Choroid plexus epithelial cell (primary cell): ENCODE results near the gene AUTS2.

ENCODE experiments used
- DNase-seq: peaks from one replicate; pipeline ENCODE4 v3.0.0-alpha.2; 2010; ENCODE audit warnings: low read depth
- H3K4me3 ChIP-seq: 2 replicates; pipeline ENCODE4 v1.5.1; 2011; ENCODE audit warnings: low read depth, mild to moderate bottlenecking, control low read depth, low read length, moderate library complexity
- TF ChIP-seq, protein P1 (sequence below): conservative IDR thresholded peaks from 2 replicates; pipeline ENCODE4 v1.5.1; 2011; ENCODE audit warnings: low read depth, mild to moderate bottlenecking, control low read depth, inconsistent platforms, low read length, moderate library complexity

The AUTS2 gene

DNA sequence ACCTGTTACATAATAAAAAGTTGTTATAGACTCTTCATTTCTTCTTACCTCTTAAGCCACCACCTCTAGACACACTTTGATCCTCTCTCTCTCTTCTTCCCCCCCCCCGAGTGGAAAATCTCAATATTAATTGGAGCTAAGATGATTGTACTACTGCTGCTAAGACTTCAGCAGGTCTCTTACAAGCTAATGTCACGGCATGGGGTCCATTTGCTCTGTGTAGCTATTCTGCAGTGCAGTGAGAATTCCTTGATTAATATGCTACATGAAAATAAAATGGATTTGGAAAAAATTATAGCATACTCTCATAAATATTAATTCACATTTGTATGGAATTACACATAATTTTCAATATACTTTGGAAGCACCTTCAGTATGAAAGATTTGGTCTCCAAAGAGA, 297.2 kb downstream of the AUTS2 start:
- DNase-seq = no peak
- H3K4me3 ChIP-seq = no peak overlapping the region
- TF ChIP-seq, protein P1, sequence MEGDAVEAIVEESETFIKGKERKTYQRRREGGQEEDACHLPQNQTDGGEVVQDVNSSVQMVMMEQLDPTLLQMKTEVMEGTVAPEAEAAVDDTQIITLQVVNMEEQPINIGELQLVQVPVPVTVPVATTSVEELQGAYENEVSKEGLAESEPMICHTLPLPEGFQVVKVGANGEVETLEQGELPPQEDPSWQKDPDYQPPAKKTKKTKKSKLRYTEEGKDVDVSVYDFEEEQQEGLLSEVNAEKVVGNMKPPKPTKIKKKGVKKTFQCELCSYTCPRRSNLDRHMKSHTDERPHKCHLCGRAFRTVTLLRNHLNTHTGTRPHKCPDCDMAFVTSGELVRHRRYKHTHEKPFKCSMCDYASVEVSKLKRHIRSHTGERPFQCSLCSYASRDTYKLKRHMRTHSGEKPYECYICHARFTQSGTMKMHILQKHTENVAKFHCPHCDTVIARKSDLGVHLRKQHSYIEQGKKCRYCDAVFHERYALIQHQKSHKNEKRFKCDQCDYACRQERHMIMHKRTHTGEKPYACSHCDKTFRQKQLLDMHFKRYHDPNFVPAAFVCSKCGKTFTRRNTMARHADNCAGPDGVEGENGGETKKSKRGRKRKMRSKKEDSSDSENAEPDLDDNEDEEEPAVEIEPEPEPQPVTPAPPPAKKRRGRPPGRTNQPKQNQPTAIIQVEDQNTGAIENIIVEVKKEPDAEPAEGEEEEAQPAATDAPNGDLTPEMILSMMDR = no peak

- TF ChIP-seq, protein P1 = no peak
- DNase-seq = no peak
- H3K4me3 ChIP-seq = no peak overlapping the region
Observed at GRCh38 chr7:69896121-69896520, 297.8 kb downstream of the AUTS2 start.

GRCh38 chr7:69898189-69898588, 299.9 kb downstream of the AUTS2 start:
- H3K4me3 ChIP-seq = no peak overlapping the region
- no peak for DNase-seq
- TF ChIP-seq, protein P1 = no peak

DNA sequence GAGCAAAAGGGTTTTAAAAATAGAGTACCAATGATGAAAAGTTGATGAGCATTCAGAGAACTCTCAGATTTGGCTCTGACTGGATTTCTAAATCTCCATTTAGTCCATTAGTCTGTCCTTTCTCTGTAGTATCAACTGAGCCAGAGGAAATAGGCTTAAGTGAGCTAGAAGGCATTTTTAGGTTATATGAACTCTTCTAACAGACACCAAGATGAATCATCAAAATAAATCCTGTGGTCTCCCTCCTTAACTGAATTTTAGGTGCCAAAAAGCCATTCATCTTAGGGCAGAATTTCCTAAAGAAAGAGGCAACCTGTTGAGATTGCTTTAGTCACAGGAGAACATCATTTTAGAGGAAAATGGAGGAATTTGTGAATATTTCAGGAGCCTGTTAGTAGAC, 305.1 kb downstream of the AUTS2 start:
- TF ChIP-seq, protein P1 = no peak
- no peak overlapping the region for H3K4me3 ChIP-seq
- DNase-seq = no peak

- H3K4me3 ChIP-seq = no peak overlapping the region
- TF ChIP-seq, protein P1 = no peak
- peak; percentile 24 for DNase-seq
Observed at GRCh38 chr7:69906283-69906995, 308.2 kb downstream of the AUTS2 start.

GRCh38 chr7:69907720-69908119, 309.4 kb downstream of the AUTS2 start:
- no peak for DNase-seq
- no peak overlapping the region for H3K4me3 ChIP-seq
- TF ChIP-seq, protein P1 = no peak

GRCh38 chr7:69908454-69908853, 310.2 kb downstream of the AUTS2 start:
- no peak for DNase-seq
- H3K4me3 ChIP-seq = no peak overlapping the region
- TF ChIP-seq, protein P1 = no peak
